PC-3 (cell line): ENCODE results near the gene AMMECR1L.
"Not testable (repeated sequence)": the region's sequence is repeated elsewhere in the genome, so short reads cannot be mapped to it uniquely, and the experiment has no call there.

Experiments used
- EZH2 ChIP-seq: fragments of 300-600 bp; sonication (generic); IDR thresholded peaks from one replicate; pipeline ENCODE4 v1.6.1; 2017; ENCODE audit warnings: antibody characterized with exemption, mild to moderate bottlenecking, low read length; ENCODE audit not compliant: unreplicated experiment
- EZH2phosphoT487 ChIP-seq: fragments of 300-600 bp; sonication (generic); IDR thresholded peaks from 2 replicates; pipeline ENCODE4 v1.6.1; 2018; ENCODE audit warnings: mild to moderate bottlenecking, antibody characterized with exemption, low read length, borderline replicate concordance
- TF ChIP-seq, protein P1 (sequence below): fragments of 300-600 bp; sonication (generic); conservative IDR thresholded peaks from 2 replicates; pipeline ENCODE4 v1.5.1; 2017; ENCODE audit warnings: antibody characterized with exemption, low read depth, mild to moderate bottlenecking, low read length

DNA sequence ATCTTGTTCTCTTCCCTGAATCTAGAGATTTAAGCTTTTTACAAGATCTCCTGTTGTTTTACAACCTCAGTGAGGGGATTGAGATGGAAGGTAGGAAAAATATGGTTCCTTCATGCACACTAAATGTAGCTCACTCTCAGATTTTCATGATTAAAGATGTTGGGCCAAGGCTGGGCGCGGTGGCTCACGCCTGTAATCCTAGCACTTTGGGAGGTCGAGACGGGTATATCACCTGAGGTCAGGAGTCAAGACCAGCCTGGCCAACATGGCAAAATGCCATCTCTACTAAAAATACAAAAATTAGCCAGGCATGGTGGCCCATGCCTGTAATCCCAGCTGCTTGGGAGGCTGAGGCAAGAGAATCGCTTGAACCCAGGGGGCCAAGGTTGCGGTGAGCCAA lies 5.0 kb upstream of the AMMECR1L start:
- TF ChIP-seq, protein P1, sequence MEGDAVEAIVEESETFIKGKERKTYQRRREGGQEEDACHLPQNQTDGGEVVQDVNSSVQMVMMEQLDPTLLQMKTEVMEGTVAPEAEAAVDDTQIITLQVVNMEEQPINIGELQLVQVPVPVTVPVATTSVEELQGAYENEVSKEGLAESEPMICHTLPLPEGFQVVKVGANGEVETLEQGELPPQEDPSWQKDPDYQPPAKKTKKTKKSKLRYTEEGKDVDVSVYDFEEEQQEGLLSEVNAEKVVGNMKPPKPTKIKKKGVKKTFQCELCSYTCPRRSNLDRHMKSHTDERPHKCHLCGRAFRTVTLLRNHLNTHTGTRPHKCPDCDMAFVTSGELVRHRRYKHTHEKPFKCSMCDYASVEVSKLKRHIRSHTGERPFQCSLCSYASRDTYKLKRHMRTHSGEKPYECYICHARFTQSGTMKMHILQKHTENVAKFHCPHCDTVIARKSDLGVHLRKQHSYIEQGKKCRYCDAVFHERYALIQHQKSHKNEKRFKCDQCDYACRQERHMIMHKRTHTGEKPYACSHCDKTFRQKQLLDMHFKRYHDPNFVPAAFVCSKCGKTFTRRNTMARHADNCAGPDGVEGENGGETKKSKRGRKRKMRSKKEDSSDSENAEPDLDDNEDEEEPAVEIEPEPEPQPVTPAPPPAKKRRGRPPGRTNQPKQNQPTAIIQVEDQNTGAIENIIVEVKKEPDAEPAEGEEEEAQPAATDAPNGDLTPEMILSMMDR = not testable (repeated sequence)
- not testable (repeated sequence) for TF ChIP-seq EZH2, EZH2phosphoT487
